ENCODE measurements around the gene FXR2.

Gene FXR2

DNA sequence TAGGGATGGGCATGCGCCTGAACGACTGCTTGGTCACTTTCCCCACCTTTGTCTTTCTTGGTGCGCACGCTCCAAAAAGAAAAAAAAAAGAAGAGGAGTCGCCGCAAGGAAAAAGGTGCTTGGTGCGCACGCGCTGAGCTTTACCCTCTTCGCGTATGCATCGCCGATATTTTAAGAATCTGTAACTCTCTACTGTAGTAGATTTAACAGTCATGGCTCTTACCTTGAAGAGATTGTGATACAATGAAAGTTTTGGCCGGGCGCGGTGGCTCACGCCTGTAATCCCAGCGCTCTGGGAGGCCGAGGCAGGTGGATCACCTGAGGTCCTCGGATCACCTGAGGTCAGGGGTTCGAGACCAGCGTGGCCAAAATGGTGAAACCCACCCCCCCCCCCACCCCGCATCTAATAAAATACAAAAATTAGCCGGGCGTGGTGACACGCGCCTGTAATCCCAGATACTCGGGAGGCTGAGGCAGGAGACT is 609 bp upstream of the FXR2 start (continued):
- TF ChIP-seq, protein P1, sequence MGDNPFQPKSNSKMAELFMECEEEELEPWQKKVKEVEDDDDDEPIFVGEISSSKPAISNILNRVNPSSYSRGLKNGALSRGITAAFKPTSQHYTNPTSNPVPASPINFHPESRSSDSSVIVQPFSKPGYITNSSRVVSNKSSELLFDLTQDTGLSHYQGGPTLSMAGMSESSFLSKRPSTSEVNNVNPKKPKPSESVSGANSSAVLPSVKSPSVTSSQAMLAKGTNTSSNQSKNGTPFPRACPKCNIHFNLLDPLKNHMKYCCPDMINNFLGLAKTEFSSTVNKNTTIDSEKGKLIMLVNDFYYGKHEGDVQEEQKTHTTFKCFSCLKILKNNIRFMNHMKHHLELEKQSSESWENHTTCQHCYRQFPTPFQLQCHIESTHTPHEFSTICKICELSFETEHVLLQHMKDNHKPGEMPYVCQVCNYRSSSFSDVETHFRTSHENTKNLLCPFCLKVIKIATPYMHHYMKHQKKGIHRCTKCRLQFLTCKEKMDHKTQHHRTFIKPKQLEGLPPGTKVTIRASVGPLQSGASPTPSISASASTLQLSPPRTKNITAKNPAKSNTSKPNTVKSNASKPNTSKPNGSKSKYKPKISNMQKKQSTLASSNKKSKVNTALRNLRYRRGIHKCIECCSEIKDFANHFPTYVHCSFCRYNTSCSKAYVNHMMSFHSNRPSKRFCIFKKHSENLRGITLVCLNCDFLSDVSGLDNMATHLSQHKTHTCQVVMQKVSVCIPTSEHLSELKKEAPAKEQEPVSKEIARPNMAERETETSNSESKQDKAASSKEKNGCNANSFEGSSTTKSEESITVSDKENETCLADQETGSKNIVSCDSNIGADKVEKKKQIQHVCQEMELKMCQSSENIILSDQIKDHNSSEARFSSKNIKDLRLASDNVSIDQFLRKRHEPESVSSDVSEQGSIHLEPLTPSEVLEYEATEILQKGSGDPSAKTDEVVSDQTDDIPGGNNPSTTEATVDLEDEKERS (tag by site-specific recombination; IDR thresholded peaks at IDR 0.05) = no peak
- TF ChIP-seq ZNF555 (tag by site-specific recombination; conservative IDR thresholded peaks at IDR 0.05) (no peak), ZNF747 (tag by site-specific recombination; IDR thresholded peaks at IDR 0.05) (no peak), ZNF792 (tag by site-specific recombination; IDR thresholded peaks at IDR 0.05) (no peak), ZNF544 (tag by site-specific recombination; IDR thresholded peaks at IDR 0.05) (no peak), BCL11B (tag by site-specific recombination; IDR thresholded peaks at IDR 0.05; ENCODE audit: low read depth) (no peak), ZXDB (tag by site-specific recombination; IDR thresholded peaks at IDR 0.05) (no peak), GLIS1 (tag by site-specific recombination; IDR thresholded peaks at IDR 0.05) (peak; percentile 3; the same call in 1 of the 2 replicates)
- TF ChIP-seq, protein P2, sequence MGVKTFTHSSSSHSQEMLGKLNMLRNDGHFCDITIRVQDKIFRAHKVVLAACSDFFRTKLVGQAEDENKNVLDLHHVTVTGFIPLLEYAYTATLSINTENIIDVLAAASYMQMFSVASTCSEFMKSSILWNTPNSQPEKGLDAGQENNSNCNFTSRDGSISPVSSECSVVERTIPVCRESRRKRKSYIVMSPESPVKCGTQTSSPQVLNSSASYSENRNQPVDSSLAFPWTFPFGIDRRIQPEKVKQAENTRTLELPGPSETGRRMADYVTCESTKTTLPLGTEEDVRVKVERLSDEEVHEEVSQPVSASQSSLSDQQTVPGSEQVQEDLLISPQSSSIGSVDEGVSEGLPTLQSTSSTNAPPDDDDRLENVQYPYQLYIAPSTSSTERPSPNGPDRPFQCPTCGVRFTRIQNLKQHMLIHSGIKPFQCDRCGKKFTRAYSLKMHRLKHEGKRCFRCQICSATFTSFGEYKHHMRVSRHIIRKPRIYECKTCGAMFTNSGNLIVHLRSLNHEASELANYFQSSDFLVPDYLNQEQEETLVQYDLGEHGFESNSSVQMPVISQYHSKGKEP (tag by site-specific recombination; IDR thresholded peaks at IDR 0.05) = no peak
- TF ChIP-seq, protein P3, sequence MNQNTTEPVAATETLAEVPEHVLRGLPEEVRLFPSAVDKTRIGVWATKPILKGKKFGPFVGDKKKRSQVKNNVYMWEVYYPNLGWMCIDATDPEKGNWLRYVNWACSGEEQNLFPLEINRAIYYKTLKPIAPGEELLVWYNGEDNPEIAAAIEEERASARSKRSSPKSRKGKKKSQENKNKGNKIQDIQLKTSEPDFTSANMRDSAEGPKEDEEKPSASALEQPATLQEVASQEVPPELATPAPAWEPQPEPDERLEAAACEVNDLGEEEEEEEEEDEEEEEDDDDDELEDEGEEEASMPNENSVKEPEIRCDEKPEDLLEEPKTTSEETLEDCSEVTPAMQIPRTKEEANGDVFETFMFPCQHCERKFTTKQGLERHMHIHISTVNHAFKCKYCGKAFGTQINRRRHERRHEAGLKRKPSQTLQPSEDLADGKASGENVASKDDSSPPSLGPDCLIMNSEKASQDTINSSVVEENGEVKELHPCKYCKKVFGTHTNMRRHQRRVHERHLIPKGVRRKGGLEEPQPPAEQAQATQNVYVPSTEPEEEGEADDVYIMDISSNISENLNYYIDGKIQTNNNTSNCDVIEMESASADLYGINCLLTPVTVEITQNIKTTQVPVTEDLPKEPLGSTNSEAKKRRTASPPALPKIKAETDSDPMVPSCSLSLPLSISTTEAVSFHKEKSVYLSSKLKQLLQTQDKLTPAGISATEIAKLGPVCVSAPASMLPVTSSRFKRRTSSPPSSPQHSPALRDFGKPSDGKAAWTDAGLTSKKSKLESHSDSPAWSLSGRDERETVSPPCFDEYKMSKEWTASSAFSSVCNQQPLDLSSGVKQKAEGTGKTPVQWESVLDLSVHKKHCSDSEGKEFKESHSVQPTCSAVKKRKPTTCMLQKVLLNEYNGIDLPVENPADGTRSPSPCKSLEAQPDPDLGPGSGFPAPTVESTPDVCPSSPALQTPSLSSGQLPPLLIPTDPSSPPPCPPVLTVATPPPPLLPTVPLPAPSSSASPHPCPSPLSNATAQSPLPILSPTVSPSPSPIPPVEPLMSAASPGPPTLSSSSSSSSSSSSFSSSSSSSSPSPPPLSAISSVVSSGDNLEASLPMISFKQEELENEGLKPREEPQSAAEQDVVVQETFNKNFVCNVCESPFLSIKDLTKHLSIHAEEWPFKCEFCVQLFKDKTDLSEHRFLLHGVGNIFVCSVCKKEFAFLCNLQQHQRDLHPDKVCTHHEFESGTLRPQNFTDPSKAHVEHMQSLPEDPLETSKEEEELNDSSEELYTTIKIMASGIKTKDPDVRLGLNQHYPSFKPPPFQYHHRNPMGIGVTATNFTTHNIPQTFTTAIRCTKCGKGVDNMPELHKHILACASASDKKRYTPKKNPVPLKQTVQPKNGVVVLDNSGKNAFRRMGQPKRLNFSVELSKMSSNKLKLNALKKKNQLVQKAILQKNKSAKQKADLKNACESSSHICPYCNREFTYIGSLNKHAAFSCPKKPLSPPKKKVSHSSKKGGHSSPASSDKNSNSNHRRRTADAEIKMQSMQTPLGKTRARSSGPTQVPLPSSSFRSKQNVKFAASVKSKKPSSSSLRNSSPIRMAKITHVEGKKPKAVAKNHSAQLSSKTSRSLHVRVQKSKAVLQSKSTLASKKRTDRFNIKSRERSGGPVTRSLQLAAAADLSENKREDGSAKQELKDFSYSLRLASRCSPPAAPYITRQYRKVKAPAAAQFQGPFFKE (tag by site-specific recombination; IDR thresholded peaks at IDR 0.05; ENCODE audit: borderline replicate concordance) = no peak

DNA sequence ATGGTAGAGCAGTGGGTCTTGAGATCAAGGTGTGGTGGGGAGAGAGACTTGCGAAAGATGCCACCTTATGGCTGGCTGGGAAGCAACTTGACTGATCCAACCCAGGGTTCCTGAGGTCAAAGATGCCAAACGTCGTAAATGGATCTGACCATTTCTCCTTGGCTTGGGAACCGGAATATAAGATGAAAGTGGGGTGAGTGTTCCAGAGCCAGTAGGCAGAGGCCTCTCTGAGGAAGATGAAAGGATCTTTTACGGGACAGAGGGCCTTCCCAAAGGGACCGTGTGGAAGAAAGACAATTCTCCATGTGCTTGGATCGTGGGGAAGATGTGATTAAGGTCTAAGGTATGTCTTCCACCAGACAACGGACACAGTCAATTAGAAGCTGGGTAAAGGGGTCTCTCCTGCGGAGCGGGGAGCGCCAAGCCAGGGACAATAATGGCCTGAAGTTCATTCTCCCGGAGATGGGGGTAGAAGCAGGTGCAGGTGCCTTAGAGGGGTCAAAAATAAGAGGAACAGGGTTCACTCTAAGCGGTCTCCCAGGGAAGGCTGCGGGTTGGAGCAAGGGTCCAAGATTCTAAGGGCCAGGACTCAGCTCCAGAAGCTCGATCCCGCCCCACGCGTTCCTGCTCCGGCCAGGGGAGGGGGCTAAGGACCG is 800 bp downstream of the FXR2 start:
- ChIA-PET CTCF (interaction anchor here (1.1 to 5.1 kb wide), 9 partner anchors 10 to 428 kb away, joined by 3 to 30 read pairs (median 8); partner anchors contain the start of genes SAT2, TP53 and WRAP53), POLR2A (interaction anchor here (0.5 to 6.9 kb wide), 16 partner anchors 9 to 456 kb away, joined by 3 to 52 read pairs (median 8); partner anchors contain the start of genes ATP1B2, CNTROB, MPDU1 and NEURL4)
- peak overlapping the region; percentile 97 for H3K27ac ChIP-seq (ENCODE audit: extremely low read depth, low read depth, low read length)
- TF ChIP-seq, protein P4, sequence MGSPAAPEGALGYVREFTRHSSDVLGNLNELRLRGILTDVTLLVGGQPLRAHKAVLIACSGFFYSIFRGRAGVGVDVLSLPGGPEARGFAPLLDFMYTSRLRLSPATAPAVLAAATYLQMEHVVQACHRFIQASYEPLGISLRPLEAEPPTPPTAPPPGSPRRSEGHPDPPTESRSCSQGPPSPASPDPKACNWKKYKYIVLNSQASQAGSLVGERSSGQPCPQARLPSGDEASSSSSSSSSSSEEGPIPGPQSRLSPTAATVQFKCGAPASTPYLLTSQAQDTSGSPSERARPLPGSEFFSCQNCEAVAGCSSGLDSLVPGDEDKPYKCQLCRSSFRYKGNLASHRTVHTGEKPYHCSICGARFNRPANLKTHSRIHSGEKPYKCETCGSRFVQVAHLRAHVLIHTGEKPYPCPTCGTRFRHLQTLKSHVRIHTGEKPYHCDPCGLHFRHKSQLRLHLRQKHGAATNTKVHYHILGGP (tag by site-specific recombination; IDR thresholded peaks at IDR 0.05) = no peak
- TF ChIP-seq ZNF354C (tag by site-specific recombination; IDR thresholded peaks at IDR 0.05; ENCODE audit: borderline replicate concordance, low read depth) = no peak
- TF ChIP-seq ZNF366 (tag by site-specific recombination; conservative IDR thresholded peaks at IDR 0.05) = peak; percentile 44; the same call in 1 of the 2 replicates
- TF ChIP-seq, protein P5, sequence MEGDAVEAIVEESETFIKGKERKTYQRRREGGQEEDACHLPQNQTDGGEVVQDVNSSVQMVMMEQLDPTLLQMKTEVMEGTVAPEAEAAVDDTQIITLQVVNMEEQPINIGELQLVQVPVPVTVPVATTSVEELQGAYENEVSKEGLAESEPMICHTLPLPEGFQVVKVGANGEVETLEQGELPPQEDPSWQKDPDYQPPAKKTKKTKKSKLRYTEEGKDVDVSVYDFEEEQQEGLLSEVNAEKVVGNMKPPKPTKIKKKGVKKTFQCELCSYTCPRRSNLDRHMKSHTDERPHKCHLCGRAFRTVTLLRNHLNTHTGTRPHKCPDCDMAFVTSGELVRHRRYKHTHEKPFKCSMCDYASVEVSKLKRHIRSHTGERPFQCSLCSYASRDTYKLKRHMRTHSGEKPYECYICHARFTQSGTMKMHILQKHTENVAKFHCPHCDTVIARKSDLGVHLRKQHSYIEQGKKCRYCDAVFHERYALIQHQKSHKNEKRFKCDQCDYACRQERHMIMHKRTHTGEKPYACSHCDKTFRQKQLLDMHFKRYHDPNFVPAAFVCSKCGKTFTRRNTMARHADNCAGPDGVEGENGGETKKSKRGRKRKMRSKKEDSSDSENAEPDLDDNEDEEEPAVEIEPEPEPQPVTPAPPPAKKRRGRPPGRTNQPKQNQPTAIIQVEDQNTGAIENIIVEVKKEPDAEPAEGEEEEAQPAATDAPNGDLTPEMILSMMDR (tag by site-specific recombination; IDR thresholded peaks at IDR 0.05) = peak; percentile 61
- 0 out of 2 replicates have a peak, but pooled peaks have one; percentile 22 for TF ChIP-seq ZBTB17 (tag by site-specific recombination; IDR thresholded peaks at IDR 0.05)
- TF ChIP-seq ZNF837 (tag by site-specific recombination; IDR thresholded peaks at IDR 0.05) = no peak
- no peak for TF ChIP-seq ZNF121 (tag by site-specific recombination; IDR thresholded peaks at IDR 0.05)

More for the DNA sequence above, 800 bp downstream of the FXR2 start:
- H3K9me3 ChIP-seq (ENCODE audit: control insufficient read depth, insufficient read depth, low read depth, low read length) = no peaks in the 10 kb centered on the region
- peak overlapping the region; percentile 65 for H3K4me3 ChIP-seq (ENCODE audit: low read depth, low read length)
- peaks cover 22% of the 10 kb centered on the region for H3K4me1 ChIP-seq (ENCODE audit: control insufficient read depth, insufficient read depth, low read length)
- peaks cover 26 to 28% of the 10 kb centered on the region in 2 experiments; a peak in 2 of 3 replicates for H3K36me3 ChIP-seq (ENCODE audit: control insufficient read depth in 2 of 2, insufficient read depth in 1 of 2, low read length in 2 of 2)
